Loucy (cell line): ENCODE measurements around the gene LIN7B.
"Not testable (repeated sequence)": the region's sequence is repeated elsewhere in the genome, so short reads cannot be mapped to it uniquely, and the experiment has no call there.

Source experiments
- CTCF ChIP-seq: fragments of 200-600 bp; sonication (generic); conservative IDR thresholded peaks from 2 replicates; pipeline ENCODE4 v1.5.1; 2014; ENCODE audit warnings: mild to moderate bottlenecking, antibody characterized with exemption, low read length
- EZH2phosphoT487 ChIP-seq: fragments of 200-600 bp; IDR thresholded peaks from 2 replicates; pipeline ENCODE4 v1.6.1; 2018; ENCODE audit warnings: antibody characterized with exemption, mild to moderate bottlenecking, moderate library complexity, borderline replicate concordance

GRCh38 chr19:49123285-49123684 is 9.1 kb downstream of the LIN7B start:
- not testable (repeated sequence) for TF ChIP-seq CTCF, EZH2phosphoT487
